IMR-90 (cell line): ENCODE results near the gene ABCB4.

Source experiments
- CEBPB ChIP-seq: IDR thresholded peaks from 2 replicates; pipeline ENCODE4 v1.6.1; 2012; ENCODE audit warnings: low read depth, low read length, improper control_type of control experiment
- FOS ChIP-seq: fragments of 150-350 bp; IDR thresholded peaks from 2 replicates; pipeline ENCODE4 v1.6.1; 2016; ENCODE audit warnings: low read depth, low read length
- POLR2A ChIP-seq: IDR thresholded peaks from 2 replicates; pipeline ENCODE4 v1.6.1; 2012; ENCODE audit warnings: mild to moderate bottlenecking, low read depth, low read length
- RAD21 ChIP-seq: IDR thresholded peaks from 2 replicates; pipeline ENCODE4 v1.6.1; 2012; ENCODE audit warnings: low read length, improper control_type of control experiment
- TF ChIP-seq, protein P1 (sequence below): conservative IDR thresholded peaks from 2 replicates; pipeline ENCODE4 v1.5.1; 2012; ENCODE audit warnings: mild to moderate bottlenecking, low read depth, low read length, improper control_type of control experiment

DNA sequence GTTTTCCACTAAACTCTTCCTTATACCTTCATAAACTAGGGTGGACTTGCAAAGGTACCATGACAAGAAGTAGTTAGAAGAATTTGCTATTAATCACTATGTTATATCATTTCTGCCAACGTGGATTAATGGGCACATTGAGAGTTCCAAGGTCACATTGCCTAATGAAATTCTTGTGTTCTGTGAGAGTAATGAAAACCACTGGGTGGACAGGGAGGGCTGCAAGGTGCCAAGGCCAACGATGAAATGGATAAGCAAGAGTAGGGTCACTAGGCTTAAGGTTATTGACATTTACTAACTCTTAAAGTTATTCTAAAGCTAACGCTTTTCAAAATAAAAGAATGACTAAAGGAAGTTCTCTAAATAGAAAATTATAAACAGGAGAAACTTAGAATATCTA lies 6.6 kb upstream of the ABCB4 start:
- TF ChIP-seq, protein P1, sequence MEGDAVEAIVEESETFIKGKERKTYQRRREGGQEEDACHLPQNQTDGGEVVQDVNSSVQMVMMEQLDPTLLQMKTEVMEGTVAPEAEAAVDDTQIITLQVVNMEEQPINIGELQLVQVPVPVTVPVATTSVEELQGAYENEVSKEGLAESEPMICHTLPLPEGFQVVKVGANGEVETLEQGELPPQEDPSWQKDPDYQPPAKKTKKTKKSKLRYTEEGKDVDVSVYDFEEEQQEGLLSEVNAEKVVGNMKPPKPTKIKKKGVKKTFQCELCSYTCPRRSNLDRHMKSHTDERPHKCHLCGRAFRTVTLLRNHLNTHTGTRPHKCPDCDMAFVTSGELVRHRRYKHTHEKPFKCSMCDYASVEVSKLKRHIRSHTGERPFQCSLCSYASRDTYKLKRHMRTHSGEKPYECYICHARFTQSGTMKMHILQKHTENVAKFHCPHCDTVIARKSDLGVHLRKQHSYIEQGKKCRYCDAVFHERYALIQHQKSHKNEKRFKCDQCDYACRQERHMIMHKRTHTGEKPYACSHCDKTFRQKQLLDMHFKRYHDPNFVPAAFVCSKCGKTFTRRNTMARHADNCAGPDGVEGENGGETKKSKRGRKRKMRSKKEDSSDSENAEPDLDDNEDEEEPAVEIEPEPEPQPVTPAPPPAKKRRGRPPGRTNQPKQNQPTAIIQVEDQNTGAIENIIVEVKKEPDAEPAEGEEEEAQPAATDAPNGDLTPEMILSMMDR = no peak
- no peak for TF ChIP-seq POLR2A
- TF ChIP-seq RAD21 = no peak
- no peak for TF ChIP-seq CEBPB
- TF ChIP-seq FOS = no peak
